GM23338 (cell line): ENCODE results near the gene GAPVD1. TPM values are rescaled to one million over a fixed set of nuclear protein-coding genes. Genes with fewer than 3 reads are reported as not detected.

ENCODE experiments used
- CREB1 ChIP-seq: fragments of 250-450 bp; sonication (Bioruptor Pico); IDR thresholded peaks from 2 replicates; pipeline ENCODE4 v1.5.0; 2020; ENCODE audit warnings: low read depth, mild to moderate bottlenecking, moderate library complexity
- EZH2 ChIP-seq: fragments of 200-600 bp; sonication (generic); IDR thresholded peaks from one replicate; pipeline ENCODE4 v1.8.0; 2017; ENCODE audit warnings: antibody characterized with exemption, mild to moderate bottlenecking, low read depth; ENCODE audit not compliant: unreplicated experiment
- EZH2phosphoT487 ChIP-seq: fragments of 200-600 bp; sonication (generic); IDR thresholded peaks from one replicate; pipeline ENCODE4 v1.8.1; 2018; ENCODE audit warnings: antibody characterized with exemption; ENCODE audit not compliant: unreplicated experiment
- NANOG ChIP-seq: IDR thresholded peaks from 2 replicates; pipeline ENCODE4 v1.6.1; 2016; ENCODE audit warnings: antibody characterized with exemption, borderline replicate concordance
- REST ChIP-seq: IDR thresholded peaks from one replicate; pipeline ENCODE4 v1.6.1; 2018; ENCODE audit warnings: antibody characterized with exemption; ENCODE audit not compliant: unreplicated experiment
- STAT1 ChIP-seq: IDR thresholded peaks from one replicate; pipeline ENCODE4 v1.6.1; 2016; ENCODE audit warnings: antibody characterized with exemption; ENCODE audit not compliant: unreplicated experiment
- ZNF114 ChIP-seq: fragments of 250-450 bp; sonication (Bioruptor Pico); IDR thresholded peaks from 2 replicates; pipeline ENCODE4 v1.5.0; 2020; ENCODE audit warnings: mild to moderate bottlenecking, moderate library complexity
- ZNF331 ChIP-seq: fragments of 250-450 bp; sonication (Bioruptor Pico); IDR thresholded peaks from 2 replicates; pipeline ENCODE4 v1.5.0; 2020; ENCODE audit warnings: low read depth, mild to moderate bottlenecking, moderate library complexity
- ZNF462 ChIP-seq: fragments of 250-450 bp; sonication (Bioruptor Pico); IDR thresholded peaks from 2 replicates; pipeline ENCODE4 v1.5.0; 2020; ENCODE audit warnings: mild to moderate bottlenecking, moderate library complexity
- polyA plus RNA-seq: library from polyadenylated mRNA; unstranded; fragments of >200 nt; fragmentation: Nextera tagmentation; extraction: Ambion mirVana; gene quantifications from 2 replicates; pipeline ENCODE4 v1.2.1, GENCODE V29; 2016
- total RNA-seq: library from RNA; depleted of rRNA; stranded (reverse); fragments of >200 nt; shearing (Covaris generic); gene quantifications from 2 replicates; pipeline ENCODE4 v1.2.3, GENCODE V29; 2014

Gene GAPVD1
- total and polyA plus RNA-seq, 2 experiments from 2014 or later = 19.2 to 34.6 TPM

GRCh38 chr9:125295657-125296056 is 34.0 kb downstream of the GAPVD1 start (continued):
- no peak for TF ChIP-seq ZNF462
- no peak for TF ChIP-seq ZNF331 (CRISPR knock-in tag)
- TF ChIP-seq EZH2phosphoT487 = no peak
- TF ChIP-seq NANOG = no peak
- no peak for TF ChIP-seq EZH2
- TF ChIP-seq ZNF114 = no peak
- no peak for TF ChIP-seq CREB1 (CRISPR knock-in tag)
- no peak for TF ChIP-seq STAT1
- no peak for TF ChIP-seq REST
